ENCODE data around the gene MT1X.

Gene MT1X

GRCh38 chr16:56681939-56682702 lies at the start of gene MT1X:
Gene MT1X, plus strand, starts transcription at chr16:56682470. Its CDS starts 71 bp downstream, at chr16:56682541.
- DNase-seq = peak; percentile 89

- no peak for DNase-seq
Measured at GRCh38 chr16:56632848-56633365, 49.4 kb upstream of the MT1X start.

- no peak for DNase-seq
Measured at GRCh38 chr16:56633535-56633934, 48.7 kb upstream of the MT1X start.

GRCh38 chr16:56634715-56635440 lies 47.4 kb upstream of the MT1X start:
- no peak for DNase-seq

- no peak for DNase-seq
Measured at GRCh38 chr16:56635441-56635967, 46.8 kb upstream of the MT1X start.

GRCh38 chr16:56636616-56637413 lies 45.5 kb upstream of the MT1X start:
- DNase-seq = no peak

GRCh38 chr16:56637814-56638750 lies 44.2 kb upstream of the MT1X start, which contains the start of gene MT1A:
Gene MT1A, plus strand, starts transcription at chr16:56638666. Its CDS starts 73 bp downstream, at chr16:56638739.
- no peak for DNase-seq

GRCh38 chr16:56639045-56639444 lies 43.2 kb upstream of the MT1X start:
- DNase-seq = no peak

- DNase-seq = no peak
Measured at GRCh38 chr16:56640076-56640475, 42.2 kb upstream of the MT1X start.

- no peak for DNase-seq
Measured at GRCh38 chr16:56641166-56641565, 41.1 kb upstream of the MT1X start.

- DNase-seq = peak; percentile 81
Measured at GRCh38 chr16:56643080-56643778, 39.0 kb upstream of the MT1X start.

- no peak for DNase-seq
Measured at GRCh38 chr16:56643833-56644232, 38.4 kb upstream of the MT1X start.

- no peak for DNase-seq
Measured at GRCh38 chr16:56645311-56645710, 37.0 kb upstream of the MT1X start.

GRCh38 chr16:56645838-56646237 lies 36.4 kb upstream of the MT1X start:
- DNase-seq = no peak

GRCh38 chr16:56647641-56648431 lies 34.4 kb upstream of the MT1X start:
- no peak for DNase-seq

GRCh38 chr16:56649271-56649670 lies 33.0 kb upstream of the MT1X start:
- no peak for DNase-seq

GRCh38 chr16:56649820-56650219 lies 32.5 kb upstream of the MT1X start:
- DNase-seq = no peak

GRCh38 chr16:56651586-56651985 lies 30.7 kb upstream of the MT1X start, which contains the start of gene MT1B:
Gene MT1B, plus strand, starts transcription at chr16:56651886. Its CDS starts 68 bp downstream, at chr16:56651954.
- no peak for DNase-seq

GRCh38 chr16:56652600-56652999 lies 29.7 kb upstream of the MT1X start:
- no peak for DNase-seq

- DNase-seq = no peak
Measured at GRCh38 chr16:56653218-56653617, 29.1 kb upstream of the MT1X start.

All from CD4-positive, alpha-beta T cell treated with Interleukin-12 subunit alpha and Interleukin-12 subunit beta, for 1 hour (primary cell).